ENCODE data around the gene FGF7. TPM values are rescaled to one million over a fixed set of nuclear protein-coding genes. Genes with fewer than 3 reads are reported as not detected.

Gene FGF7
- total and polyA plus RNA-seq, 2 experiments from 2014 or later = 0.03 to 0.08 TPM

DNA sequence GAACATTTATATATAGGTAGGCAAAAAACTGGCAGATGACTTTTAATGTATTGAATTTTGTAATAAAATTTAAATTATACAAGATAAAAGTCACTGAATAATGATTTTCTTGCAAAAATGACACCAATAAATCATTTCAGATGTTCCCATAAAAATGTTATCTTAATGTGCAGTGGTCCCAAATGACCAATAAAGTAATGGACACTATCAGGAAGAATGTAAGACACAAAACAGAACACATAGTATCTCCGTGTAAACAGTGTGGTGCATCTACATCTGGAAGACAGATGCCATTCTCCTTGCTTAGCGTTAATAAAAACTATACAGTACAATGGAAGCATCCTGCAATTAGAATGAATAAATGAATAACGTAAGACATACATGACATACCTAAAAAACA is 41.5 kb downstream of the FGF7 start:
- Histone ChIP-seq H2AFZ (no peak overlapping the region), H3F3A (replicated peaks; ENCODE audit: low read depth) (no peaks in the 10 kb centered on the region), H3K27ac (ENCODE audit: low read depth) (no peak overlapping the region), H3K79me2 (replicated peaks; ENCODE audit: insufficient read depth) (no peaks in the 10 kb centered on the region), H3K4me3 (no peak overlapping the region), H3K4me1 (ENCODE audit: insufficient read depth) (no peaks in the 10 kb centered on the region), H4K20me1 (replicated peaks; ENCODE audit: insufficient read depth) (no peaks in the 10 kb centered on the region), H3K9me2 (ENCODE audit: insufficient read depth) (no peaks in the 10 kb centered on the region), H3K4me2 (no peak overlapping the region), H3K27me3 (ENCODE audit: insufficient read depth) (no peaks in the 10 kb centered on the region), H3K36me3 (ENCODE audit: insufficient read depth) (no peaks in the 10 kb centered on the region)
- TF ChIP-seq STAT1 (IDR thresholded peaks at IDR 0.05; ENCODE audit: unreplicated experiment) = no peak
- TF ChIP-seq, protein P1, sequence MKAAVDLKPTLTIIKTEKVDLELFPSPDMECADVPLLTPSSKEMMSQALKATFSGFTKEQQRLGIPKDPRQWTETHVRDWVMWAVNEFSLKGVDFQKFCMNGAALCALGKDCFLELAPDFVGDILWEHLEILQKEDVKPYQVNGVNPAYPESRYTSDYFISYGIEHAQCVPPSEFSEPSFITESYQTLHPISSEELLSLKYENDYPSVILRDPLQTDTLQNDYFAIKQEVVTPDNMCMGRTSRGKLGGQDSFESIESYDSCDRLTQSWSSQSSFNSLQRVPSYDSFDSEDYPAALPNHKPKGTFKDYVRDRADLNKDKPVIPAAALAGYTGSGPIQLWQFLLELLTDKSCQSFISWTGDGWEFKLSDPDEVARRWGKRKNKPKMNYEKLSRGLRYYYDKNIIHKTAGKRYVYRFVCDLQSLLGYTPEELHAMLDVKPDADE (IDR thresholded peaks at IDR 0.05) = no peak
- no peak for TF ChIP-seq NANOG (IDR thresholded peaks at IDR 0.05; ENCODE audit: borderline replicate concordance)
- TF ChIP-seq JUNB (IDR thresholded peaks at IDR 0.05; ENCODE audit: unreplicated experiment) = no peak
- TF ChIP-seq EZH2 (IDR thresholded peaks at IDR 0.05; ENCODE audit: low read depth, unreplicated experiment) = no peak
- no peak for TF ChIP-seq ZNF114 (CRISPR knock-in tag; IDR thresholded peaks at IDR 0.05)
- TF ChIP-seq, protein P2, sequence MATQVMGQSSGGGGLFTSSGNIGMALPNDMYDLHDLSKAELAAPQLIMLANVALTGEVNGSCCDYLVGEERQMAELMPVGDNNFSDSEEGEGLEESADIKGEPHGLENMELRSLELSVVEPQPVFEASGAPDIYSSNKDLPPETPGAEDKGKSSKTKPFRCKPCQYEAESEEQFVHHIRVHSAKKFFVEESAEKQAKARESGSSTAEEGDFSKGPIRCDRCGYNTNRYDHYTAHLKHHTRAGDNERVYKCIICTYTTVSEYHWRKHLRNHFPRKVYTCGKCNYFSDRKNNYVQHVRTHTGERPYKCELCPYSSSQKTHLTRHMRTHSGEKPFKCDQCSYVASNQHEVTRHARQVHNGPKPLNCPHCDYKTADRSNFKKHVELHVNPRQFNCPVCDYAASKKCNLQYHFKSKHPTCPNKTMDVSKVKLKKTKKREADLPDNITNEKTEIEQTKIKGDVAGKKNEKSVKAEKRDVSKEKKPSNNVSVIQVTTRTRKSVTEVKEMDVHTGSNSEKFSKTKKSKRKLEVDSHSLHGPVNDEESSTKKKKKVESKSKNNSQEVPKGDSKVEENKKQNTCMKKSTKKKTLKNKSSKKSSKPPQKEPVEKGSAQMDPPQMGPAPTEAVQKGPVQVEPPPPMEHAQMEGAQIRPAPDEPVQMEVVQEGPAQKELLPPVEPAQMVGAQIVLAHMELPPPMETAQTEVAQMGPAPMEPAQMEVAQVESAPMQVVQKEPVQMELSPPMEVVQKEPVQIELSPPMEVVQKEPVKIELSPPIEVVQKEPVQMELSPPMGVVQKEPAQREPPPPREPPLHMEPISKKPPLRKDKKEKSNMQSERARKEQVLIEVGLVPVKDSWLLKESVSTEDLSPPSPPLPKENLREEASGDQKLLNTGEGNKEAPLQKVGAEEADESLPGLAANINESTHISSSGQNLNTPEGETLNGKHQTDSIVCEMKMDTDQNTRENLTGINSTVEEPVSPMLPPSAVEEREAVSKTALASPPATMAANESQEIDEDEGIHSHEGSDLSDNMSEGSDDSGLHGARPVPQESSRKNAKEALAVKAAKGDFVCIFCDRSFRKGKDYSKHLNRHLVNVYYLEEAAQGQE (IDR thresholded peaks at IDR 0.05; ENCODE audit: unreplicated experiment) = no peak
- TF ChIP-seq ZNF331 (CRISPR knock-in tag; IDR thresholded peaks at IDR 0.05; ENCODE audit: low read depth) = no peak
- TF ChIP-seq EZH2phosphoT487 (IDR thresholded peaks at IDR 0.05; ENCODE audit: unreplicated experiment) = no peak
- no peak for TF ChIP-seq POLR2AphosphoS5 (IDR thresholded peaks at IDR 0.05; ENCODE audit: low read depth)
- TF ChIP-seq, protein P3, sequence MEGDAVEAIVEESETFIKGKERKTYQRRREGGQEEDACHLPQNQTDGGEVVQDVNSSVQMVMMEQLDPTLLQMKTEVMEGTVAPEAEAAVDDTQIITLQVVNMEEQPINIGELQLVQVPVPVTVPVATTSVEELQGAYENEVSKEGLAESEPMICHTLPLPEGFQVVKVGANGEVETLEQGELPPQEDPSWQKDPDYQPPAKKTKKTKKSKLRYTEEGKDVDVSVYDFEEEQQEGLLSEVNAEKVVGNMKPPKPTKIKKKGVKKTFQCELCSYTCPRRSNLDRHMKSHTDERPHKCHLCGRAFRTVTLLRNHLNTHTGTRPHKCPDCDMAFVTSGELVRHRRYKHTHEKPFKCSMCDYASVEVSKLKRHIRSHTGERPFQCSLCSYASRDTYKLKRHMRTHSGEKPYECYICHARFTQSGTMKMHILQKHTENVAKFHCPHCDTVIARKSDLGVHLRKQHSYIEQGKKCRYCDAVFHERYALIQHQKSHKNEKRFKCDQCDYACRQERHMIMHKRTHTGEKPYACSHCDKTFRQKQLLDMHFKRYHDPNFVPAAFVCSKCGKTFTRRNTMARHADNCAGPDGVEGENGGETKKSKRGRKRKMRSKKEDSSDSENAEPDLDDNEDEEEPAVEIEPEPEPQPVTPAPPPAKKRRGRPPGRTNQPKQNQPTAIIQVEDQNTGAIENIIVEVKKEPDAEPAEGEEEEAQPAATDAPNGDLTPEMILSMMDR (conservative IDR thresholded peaks at IDR 0.05; ENCODE audit: low read depth in 2 of 2) = no peak
- TF ChIP-seq, protein P4, sequence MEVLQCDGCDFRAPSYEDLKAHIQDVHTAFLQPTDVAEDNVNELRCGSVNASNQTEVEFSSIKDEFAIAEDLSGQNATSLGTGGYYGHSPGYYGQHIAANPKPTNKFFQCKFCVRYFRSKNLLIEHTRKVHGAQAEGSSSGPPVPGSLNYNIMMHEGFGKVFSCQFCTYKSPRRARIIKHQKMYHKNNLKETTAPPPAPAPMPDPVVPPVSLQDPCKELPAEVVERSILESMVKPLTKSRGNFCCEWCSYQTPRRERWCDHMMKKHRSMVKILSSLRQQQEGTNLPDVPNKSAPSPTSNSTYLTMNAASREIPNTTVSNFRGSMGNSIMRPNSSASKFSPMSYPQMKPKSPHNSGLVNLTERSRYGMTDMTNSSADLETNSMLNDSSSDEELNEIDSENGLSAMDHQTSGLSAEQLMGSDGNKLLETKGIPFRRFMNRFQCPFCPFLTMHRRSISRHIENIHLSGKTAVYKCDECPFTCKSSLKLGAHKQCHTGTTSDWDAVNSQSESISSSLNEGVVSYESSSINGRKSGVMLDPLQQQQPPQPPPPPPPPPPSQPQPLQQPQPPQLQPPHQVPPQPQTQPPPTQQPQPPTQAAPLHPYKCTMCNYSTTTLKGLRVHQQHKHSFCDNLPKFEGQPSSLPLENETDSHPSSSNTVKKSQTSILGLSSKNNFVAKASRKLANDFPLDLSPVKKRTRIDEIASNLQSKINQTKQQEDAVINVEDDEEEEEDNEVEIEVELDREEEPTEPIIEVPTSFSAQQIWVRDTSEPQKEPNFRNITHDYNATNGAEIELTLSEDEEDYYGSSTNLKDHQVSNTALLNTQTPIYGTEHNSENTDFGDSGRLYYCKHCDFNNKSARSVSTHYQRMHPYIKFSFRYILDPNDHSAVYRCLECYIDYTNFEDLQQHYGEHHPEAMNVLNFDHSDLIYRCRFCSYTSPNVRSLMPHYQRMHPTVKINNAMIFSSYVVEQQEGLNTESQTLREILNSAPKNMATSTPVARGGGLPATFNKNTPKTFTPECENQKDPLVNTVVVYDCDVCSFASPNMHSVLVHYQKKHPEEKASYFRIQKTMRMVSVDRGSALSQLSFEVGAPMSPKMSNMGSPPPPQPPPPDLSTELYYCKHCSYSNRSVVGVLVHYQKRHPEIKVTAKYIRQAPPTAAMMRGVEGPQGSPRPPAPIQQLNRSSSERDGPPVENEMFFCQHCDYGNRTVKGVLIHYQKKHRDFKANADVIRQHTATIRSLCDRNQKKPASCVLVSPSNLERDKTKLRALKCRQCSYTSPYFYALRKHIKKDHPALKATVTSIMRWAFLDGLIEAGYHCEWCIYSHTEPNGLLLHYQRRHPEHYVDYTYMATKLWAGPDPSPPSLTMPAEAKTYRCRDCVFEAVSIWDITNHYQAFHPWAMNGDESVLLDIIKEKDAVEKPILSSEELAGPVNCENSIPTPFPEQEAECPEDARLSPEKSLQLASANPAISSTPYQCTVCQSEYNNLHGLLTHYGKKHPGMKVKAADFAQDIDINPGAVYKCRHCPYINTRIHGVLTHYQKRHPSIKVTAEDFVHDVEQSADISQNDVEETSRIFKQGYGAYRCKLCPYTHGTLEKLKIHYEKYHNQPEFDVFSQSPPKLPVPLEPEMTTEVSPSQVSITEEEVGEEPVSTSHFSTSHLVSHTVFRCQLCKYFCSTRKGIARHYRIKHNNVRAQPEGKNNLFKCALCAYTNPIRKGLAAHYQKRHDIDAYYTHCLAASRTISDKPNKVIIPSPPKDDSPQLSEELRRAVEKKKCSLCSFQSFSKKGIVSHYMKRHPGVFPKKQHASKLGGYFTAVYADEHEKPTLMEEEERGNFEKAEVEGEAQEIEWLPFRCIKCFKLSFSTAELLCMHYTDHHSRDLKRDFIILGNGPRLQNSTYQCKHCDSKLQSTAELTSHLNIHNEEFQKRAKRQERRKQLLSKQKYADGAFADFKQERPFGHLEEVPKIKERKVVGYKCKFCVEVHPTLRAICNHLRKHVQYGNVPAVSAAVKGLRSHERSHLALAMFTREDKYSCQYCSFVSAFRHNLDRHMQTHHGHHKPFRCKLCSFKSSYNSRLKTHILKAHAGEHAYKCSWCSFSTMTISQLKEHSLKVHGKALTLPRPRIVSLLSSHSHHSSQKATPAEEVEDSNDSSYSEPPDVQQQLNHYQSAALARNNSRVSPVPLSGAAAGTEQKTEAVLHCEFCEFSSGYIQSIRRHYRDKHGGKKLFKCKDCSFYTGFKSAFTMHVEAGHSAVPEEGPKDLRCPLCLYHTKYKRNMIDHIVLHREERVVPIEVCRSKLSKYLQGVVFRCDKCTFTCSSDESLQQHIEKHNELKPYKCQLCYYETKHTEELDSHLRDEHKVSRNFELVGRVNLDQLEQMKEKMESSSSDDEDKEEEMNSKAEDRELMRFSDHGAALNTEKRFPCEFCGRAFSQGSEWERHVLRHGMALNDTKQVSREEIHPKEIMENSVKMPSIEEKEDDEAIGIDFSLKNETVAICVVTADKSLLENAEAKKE (CRISPR knock-in tag; IDR thresholded peaks at IDR 0.05) = no peak
- TF ChIP-seq CREB1 (CRISPR knock-in tag; IDR thresholded peaks at IDR 0.05; ENCODE audit: low read depth) = no peak
- H3K36me3 Mint-ChIP-seq (ENCODE audit: low read depth) = no peaks in the 10 kb centered on the region
- H3K27ac Mint-ChIP-seq = no peak overlapping the region
- no peak overlapping the region for H3K4me3 Mint-ChIP-seq
- no peaks in the 10 kb centered on the region for H3K9me3 Mint-ChIP-seq
- no peaks in the 10 kb centered on the region for H3K4me1 Mint-ChIP-seq
- DNase-seq (ENCODE audit: low spot score) = no peak
- peaks cover 2% of the 10 kb centered on the region for H3K27me3 Mint-ChIP-seq (ENCODE audit: insufficient read depth, low read depth, poor library complexity)
- no peak for ATAC-seq
